Keratinocyte (primary cell): ENCODE results near the gene TNFRSF6B. TPM values are rescaled to one million over a fixed set of nuclear protein-coding genes. Genes with fewer than 3 reads are reported as not detected.

Source experiments
- DNase-seq: peaks from one replicate; pipeline ENCODE4 v3.0.0-alpha.2; 2011; ENCODE audit warnings: low read depth, missing footprints, low spot score
- FAIRE-seq: peaks from 2 replicates; lab custom pipeline; 2011; peaks lifted over from hg19 to GRCh38; lab: Jason Lieb, UNC
- H2AFZ ChIP-seq: 2 replicates; pipeline ENCODE4 v1.6.0; 2012; ENCODE audit warnings: low read length, control low read depth, inconsistent platforms; ENCODE audit not compliant: control insufficient read depth
- H3K27ac ChIP-seq: 2 replicates; pipeline ENCODE4 v1.5.1; 2011; ENCODE audit warnings: low read length; ENCODE audit not compliant: control insufficient read depth, insufficient read depth
- H3K27me3 ChIP-seq: 3 replicates; pipeline ENCODE4 v1.6.0; 2011; ENCODE audit warnings: low read length; ENCODE audit not compliant: control insufficient read depth, insufficient read depth; ENCODE audit errors: extremely low read depth
- H3K36me3 ChIP-seq, 2 experiments: 2 replicates in 1 of 2; 3 replicates in 1 of 2; pipeline ENCODE4 v1.5.1; 2011; ENCODE audit warnings: low read length in 2 of 2, mild to moderate bottlenecking in 1 of 2; ENCODE audit not compliant: control insufficient read depth in 2 of 2, insufficient read depth in 2 of 2; ENCODE audit errors: extremely low read depth in 1 of 2
- H3K4me1 ChIP-seq: 3 replicates; pipeline ENCODE4 v1.5.1; 2011; ENCODE audit warnings: low read length; ENCODE audit not compliant: control insufficient read depth, insufficient read depth; ENCODE audit errors: extremely low read depth
- H3K4me2 ChIP-seq: 3 replicates; pipeline ENCODE4 v1.6.0; 2011; ENCODE audit warnings: low read depth, low read length; ENCODE audit not compliant: control insufficient read depth, insufficient read depth; ENCODE audit errors: extremely low read depth
- H3K4me3 ChIP-seq, 3 experiments: fragments of 200-600 bp in 1 of 3; sonication (generic) in 1 of 3; 2 replicates in 2 of 3; 3 replicates in 1 of 3; pipeline ENCODE4 v1.5.1; 2011 to 2016; ENCODE audit warnings: low read length in 3 of 3, mild to moderate bottlenecking in 3 of 3, control low read depth in 2 of 3, inconsistent platforms in 1 of 3, low read depth in 1 of 3, mixed read lengths in 1 of 3, mixed run types in 1 of 3, moderate library complexity in 1 of 3; ENCODE audit not compliant: control insufficient read depth in 2 of 3, insufficient read depth in 2 of 3; ENCODE audit errors: extremely low read depth in 1 of 3
- H3K79me2 ChIP-seq: 2 replicates; pipeline ENCODE4 v1.6.0; 2012; ENCODE audit warnings: low read length; ENCODE audit not compliant: control insufficient read depth, insufficient read depth
- H3K9ac ChIP-seq: 3 replicates; pipeline ENCODE4 v1.6.0; 2011; ENCODE audit warnings: low read length; ENCODE audit not compliant: control insufficient read depth, insufficient read depth; ENCODE audit errors: extremely low read depth
- H3K9me1 ChIP-seq: 3 replicates; pipeline ENCODE4 v1.6.0; 2011; ENCODE audit warnings: low read length; ENCODE audit not compliant: control insufficient read depth, insufficient read depth; ENCODE audit errors: extremely low read depth
- H3K9me3 ChIP-seq: 2 replicates; pipeline ENCODE4 v1.5.1; 2012; ENCODE audit warnings: low read depth, low read length; ENCODE audit not compliant: control insufficient read depth
- H4K20me1 ChIP-seq: 3 replicates; pipeline ENCODE4 v1.6.0; 2011; ENCODE audit warnings: low read length; ENCODE audit not compliant: control insufficient read depth, insufficient read depth; ENCODE audit errors: extremely low read depth
- CTCF ChIP-seq, 3 experiments: IDR thresholded peaks in 1 of 3; conservative IDR thresholded peaks in 1 of 3; optimal IDR thresholded peaks in 1 of 3; 2 replicates in 2 of 3; 3 replicates in 1 of 3; pipeline versions ENCODE3 to v1.5.1; 2011; ENCODE audit warnings: low read length in 3 of 3, mild to moderate bottlenecking in 3 of 3, moderate library complexity in 2 of 3, control low read depth in 1 of 3, inconsistent platforms in 1 of 3; ENCODE audit not compliant: insufficient read depth in 2 of 3; ENCODE audit errors: extremely low read depth in 1 of 3
- EZH2 ChIP-seq: IDR thresholded peaks from one replicate; pipeline ENCODE4 v1.6.1; 2012; ENCODE audit warnings: inconsistent platforms, mild to moderate bottlenecking, low read length, moderate library complexity
- dilution Hi-C: fragments of 300-500 bp; cut with MboI; formaldehyde crosslinking; loops from one replicate; pipeline ENCODE4 v1.7.0; 2020; ENCODE audit warnings: low sequenced_read_pairs; ENCODE audit not compliant: extremely low pct_ligation_motif_present
- polyA plus RNA-seq, 5 experiments: library from polyadenylated mRNA; depleted of rRNA in 3 of 5; stranded (reverse) in 3 of 5; stranded (forward) in 1 of 5; unstranded in 1 of 5; fragments of >200 nt; gene quantifications; 1 replicate in 1 of 5; 2 replicates in 3 of 5; 3 replicates in 1 of 5; pipeline versions ENCODE4 v1.2.1 to v1.2.3, GENCODE V29; 2011 to 2012; ENCODE audit warnings: missing spikeins in 2 of 5, low read depth in 1 of 5, low replicate concordance in 1 of 5

TNFRSF6B gene
- polyA plus RNA-seq, 1 donor (not counting 4 experiments of a cell fraction or from before 2014, with no cell fraction given), result 51.9 TPM

GRCh38 chr20:63692436-63693082, 3.9 kb upstream of the TNFRSF6B start:
- no peak for TF ChIP-seq EZH2
- TF ChIP-seq CTCF (optimal IDR thresholded peaks at IDR 0.05 in 1 of 3, IDR thresholded peaks at IDR 0.05 in 1 of 3, conservative IDR thresholded peaks at IDR 0.05 in 1 of 3; ENCODE audit: extremely low read depth in 1 of 3, insufficient read depth in 2 of 3, low read length in 3 of 3), result no peak
- DNase-seq (no peak), FAIRE-seq (no peak)
- Histone ChIP-seq H3K9ac (no peak overlapping the region), H3K27ac (no peak overlapping the region), H4K20me1 (no peaks in the 10 kb centered on the region), H2AFZ (no peak overlapping the region), H3K27me3 (no peaks in the 10 kb centered on the region), H3K4me3 (no peak overlapping the region), H3K9me1 (no peaks in the 10 kb centered on the region), H3K4me2 (no peak overlapping the region), H3K4me1 (peaks cover 34% of the 10 kb centered on the region), H3K36me3 (peaks cover 0 to 3% of the 10 kb centered on the region in 2 experiments), H3K79me2 (peaks cover 11% of the 10 kb centered on the region), H3K9me3 (no peaks in the 10 kb centered on the region)
- dilution Hi-C loops, result no loop called here

GRCh38 chr20:63693083-63693732, 3.2 kb upstream of the TNFRSF6B start:
- peaks cover 16% of the 10 kb centered on the region for H3K79me2 ChIP-seq
- H4K20me1 ChIP-seq, result no peaks in the 10 kb centered on the region
- peaks cover 40% of the 10 kb centered on the region for H3K4me1 ChIP-seq
- dilution Hi-C loops, result no loop called here
- DNase-seq (no peak), FAIRE-seq (no peak)
- H3K4me2 ChIP-seq, result no peak overlapping the region
- H3K9me1 ChIP-seq, result no peaks in the 10 kb centered on the region
- peaks cover 0 to 8% of the 10 kb centered on the region in 2 experiments for H3K36me3 ChIP-seq
- H3K9ac ChIP-seq, result no peak overlapping the region
- no peaks in the 10 kb centered on the region for H3K27me3 ChIP-seq
- H3K27ac ChIP-seq, result no peak overlapping the region
- TF ChIP-seq EZH2, result no peak
- no peak for TF ChIP-seq CTCF (optimal IDR thresholded peaks at IDR 0.05 in 1 of 3, IDR thresholded peaks at IDR 0.05 in 1 of 3, conservative IDR thresholded peaks at IDR 0.05 in 1 of 3; ENCODE audit: extremely low read depth in 1 of 3, insufficient read depth in 2 of 3, low read length in 3 of 3)
- H3K4me3 ChIP-seq, result no peak overlapping the region
- no peaks in the 10 kb centered on the region for H3K9me3 ChIP-seq
- H2AFZ ChIP-seq, result no peak overlapping the region
